ENCODE data around the gene DLGAP1.
"Not testable (repeated sequence)": the region's sequence is repeated elsewhere in the genome, so short reads cannot be mapped to it uniquely, and the experiment has no call there.

Gene DLGAP1

DNA sequence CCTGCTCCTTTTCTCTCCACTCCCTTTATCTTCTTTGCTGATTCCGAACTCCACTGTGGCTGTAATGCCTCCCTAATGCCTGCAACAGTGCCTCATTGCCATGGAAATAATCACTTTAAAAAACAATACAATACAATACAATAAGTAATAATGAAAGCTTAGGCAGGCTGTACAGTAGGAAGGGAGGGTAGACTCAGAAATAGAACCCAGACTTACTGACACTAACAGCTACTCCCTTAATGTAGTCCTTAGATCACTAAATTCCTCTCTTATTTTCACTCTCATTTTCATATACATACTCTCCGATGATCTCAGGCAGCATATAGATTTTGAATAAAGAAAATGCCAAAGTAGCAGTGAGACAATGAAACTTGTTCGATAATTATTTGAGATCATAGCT is 70.2 kb downstream of the DLGAP1 start:
- DNase-seq: no peak

DNA sequence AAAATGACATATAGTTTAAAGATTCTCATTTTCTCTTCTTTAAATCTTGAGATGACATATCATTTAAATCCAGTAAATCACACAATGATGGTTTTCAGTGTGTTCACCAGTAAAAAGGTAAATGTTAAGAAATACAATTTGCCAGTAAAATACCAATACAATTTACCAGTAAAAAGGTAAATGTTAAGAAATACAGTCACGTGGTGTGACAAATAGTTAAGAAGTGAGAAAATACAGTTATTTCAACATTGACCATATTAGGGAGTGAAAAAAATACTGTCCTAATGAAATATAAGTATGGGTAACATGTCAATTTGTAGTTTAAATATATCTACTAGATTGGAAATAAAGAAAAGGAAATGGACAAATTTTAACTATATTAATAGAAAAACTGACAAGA is 80.5 kb downstream of the DLGAP1 start:
- no peak for DNase-seq

DNA sequence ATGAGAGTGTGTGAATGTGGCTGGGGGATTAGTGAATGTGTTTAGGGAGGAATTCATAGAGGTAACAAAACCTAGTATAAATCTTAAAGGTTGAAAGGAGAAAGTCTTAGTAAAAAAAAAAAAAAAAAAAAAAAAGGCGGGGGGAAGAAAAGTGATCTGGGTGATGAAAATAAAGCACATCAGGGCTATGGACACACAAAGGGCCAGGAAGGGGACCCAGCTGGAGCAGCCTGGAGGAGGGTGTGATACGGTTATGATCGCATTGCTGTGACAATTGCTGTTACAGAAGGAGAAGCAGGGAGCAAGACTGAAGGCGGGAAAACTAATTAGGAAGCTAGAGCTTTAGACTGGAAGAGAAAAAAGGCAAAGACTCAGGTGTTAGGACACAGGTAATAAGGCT is 85.4 kb downstream of the DLGAP1 start:
- DNase-seq: no peak

DNA sequence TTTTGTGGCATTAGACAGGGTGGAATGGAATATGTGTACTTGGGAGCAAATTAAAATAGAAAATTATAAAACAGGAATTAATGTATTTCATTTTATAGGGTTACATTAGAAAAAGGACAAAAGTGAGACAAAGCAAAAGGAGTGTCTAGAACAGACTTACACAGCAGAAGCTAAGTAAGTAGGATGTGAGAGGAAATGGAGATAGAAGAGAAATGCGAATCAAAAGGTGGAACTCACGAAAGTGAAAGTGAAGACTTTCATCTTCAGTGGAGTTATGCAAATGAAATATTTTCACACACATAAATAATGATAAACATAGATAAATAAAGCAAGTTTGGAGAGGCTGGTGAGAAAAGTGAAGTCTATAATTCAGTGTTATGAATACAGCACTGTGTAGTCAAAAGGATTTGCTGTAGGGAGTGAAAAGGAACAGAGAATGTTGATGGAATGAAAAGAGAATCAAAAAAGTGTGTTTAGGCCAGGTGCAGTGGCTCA is 94.8 kb downstream of the DLGAP1 start:
- DNase-seq: no peak

DNA sequence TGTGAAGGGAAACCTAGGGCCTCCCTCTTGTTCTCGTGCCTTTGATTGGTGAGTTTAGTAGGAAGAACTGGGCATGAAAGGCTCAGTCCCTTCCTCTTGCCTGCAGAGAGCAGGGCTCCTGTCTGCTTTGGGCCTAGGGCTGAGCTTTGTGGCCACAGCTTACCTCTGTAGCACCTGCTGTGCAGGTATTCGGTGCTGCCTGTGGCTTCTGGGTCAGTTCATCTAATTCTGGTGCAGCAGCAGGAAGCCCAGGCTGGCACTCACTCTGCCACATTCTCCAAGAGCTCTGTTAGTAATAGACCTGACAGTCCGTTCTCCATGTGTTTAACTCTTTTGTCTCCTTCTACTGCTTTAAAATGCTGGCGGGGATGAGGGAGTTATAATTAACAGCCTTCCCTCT is 96.5 kb downstream of the DLGAP1 start:
- DNase-seq: no peak

DNA sequence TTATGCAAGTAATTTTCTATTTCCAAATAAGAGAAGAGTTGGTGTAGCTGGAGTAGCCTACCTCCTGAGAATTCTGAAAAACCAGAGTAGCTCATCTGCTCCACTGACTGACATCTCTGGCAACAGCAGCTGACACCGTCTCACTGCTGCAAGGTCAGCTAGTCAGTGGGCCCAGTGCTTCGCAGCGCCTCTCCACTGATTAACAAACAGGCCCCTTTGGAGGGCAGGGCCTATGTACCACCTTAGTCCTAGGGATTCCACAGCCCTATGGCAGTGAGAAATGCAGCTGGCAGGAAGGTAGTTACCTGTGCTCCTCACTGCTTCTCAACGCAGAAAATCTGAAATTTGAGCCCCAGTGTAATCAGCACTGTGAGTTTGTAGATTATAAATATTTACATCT is 97.5 kb downstream of the DLGAP1 start:
- no peak for DNase-seq

DNA sequence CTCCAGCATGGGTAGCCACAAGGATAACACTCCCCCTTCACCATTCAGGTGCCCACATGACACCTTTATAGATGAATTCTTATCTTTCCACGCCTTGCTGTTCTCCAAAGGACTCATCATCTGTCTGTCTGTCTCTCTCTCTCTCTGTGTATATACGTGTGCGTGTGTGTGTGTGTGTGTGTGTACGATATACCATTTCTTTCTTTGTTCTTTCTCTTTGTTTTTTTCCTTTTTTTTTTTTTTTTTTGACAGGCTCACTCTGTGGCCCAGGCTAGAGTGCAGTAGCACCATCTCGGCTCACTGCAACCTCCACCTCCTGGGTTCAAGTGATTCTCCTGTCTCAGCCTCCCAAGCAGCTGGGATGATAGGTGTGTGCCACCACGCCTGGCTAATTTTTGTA is 98.2 kb downstream of the DLGAP1 start:
- DNase-seq: no peak

DNA sequence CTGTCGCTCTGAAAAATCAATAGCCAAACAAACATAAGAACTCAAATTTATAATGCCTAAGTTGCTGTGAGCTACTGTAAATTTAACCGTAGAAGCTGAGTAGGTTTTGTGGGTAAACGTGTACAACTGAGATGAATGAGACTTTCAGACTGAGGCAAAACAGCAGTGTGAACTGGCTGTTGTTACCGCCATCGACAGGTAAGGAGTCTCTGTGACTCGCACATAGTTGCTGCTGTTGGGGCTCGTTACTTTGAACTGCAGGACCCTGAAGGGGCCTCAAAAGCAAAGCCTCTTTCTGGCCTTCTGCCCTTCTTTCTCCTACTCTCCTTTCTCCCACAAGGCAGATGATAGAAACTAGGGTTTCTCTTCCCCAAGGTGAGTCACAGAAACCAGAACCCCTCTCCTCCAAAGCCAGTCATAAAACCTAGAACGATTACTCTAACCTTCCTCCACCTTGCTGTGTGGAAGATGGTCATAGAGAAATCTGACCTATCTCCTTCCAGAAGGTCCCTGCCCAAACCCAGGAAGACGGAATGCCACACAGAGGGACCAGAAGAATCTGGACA is 101.2 kb downstream of the DLGAP1 start:
- DNase-seq: no peak

DNA sequence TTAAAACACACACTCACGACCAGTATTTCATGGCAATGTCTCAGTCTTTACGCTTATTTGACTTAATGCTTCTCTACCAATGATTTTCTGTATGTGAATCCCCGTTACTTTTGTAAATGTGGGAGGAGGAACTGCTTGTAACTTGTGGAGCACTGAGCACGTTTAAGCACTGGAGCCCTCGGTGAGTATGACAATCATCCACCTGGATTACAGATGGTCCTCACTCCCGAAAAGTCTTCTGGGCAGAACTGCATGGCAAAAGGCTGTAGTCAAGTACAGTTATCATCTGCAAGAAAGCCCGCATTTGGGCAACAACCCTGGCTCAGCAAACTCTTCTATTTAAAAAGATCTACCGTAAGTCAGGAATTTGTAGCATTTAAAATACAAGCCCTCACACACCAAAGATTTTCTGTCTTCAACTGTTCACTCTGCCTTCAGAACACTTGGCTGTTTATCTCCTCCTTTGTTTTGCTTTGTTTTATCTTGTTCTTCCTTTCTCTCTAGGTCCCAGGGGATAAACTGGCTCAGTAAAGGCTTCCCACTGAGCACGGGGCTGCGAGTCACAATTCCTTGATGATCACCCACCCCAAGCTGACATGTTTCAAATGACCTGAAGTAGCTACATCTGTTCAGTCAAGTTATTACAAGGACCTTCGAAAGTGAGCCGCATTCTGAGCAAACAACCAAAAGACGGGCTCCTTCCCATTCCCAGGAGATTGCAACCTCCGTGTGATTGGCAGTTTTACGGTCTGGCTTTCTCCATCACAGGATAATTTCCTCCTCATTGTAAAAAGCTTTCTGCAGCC is 102.2 kb downstream of the DLGAP1 start:
- no peak for DNase-seq

DNA sequence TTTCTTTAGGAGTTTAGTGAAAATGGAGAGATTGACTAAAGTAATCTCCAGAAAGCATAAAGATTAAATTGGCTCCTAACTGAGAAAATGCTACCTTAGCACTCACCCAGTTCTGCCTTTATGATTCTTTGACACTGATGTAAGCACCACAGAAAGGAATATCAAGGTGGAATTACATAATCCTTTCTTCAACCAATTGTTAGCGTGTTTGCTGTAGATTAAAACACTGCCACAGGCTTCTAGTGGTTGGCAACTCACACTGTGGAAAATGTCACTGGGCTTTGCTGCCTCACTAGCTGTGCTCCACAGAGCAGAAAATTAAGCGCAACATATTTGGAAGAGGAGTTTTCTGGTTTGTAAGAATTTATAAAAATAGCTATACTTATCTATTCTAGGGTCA is 104.1 kb downstream of the DLGAP1 start:
- DNase-seq: no peak

DNA sequence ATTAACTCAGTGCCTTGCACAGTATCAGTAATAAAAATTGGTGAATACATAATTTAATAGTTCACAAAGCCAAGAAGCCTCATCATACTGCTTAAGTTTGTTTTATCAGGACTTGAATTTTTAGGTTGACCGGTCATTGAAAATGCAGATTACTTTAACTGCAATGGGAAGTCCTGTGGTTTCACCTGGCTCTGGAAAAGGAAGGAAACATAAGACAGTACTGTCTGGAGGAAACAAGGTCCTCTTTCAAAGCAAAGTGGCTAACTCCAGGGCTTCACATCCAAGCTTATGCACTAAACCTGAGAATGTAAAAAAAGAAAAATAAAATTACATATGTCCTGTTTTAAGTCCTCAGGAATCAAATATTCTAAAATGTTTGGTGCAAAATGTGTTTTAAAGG is 119.7 kb downstream of the DLGAP1 start:
- DNase-seq: no peak

DNA sequence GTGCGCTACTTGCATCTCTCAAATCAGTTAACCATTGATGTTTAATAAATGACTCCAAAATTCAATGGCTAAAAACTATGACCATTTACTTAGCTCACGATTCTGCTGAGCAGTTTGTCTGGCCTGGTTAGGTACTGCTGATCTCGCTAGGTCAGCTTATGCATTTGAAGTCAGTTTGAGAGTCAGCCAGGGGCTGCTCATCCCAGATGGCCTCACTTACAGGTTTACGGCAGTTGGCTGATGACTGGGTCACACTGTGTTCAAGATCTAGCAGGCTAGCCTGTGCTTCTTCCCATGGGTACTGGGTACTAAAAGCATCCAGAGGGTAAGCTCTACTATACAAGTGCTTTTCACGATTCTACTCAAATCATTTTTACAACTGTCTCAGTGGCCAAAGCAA is 122.1 kb downstream of the DLGAP1 start:
- no peak for DNase-seq

DNA sequence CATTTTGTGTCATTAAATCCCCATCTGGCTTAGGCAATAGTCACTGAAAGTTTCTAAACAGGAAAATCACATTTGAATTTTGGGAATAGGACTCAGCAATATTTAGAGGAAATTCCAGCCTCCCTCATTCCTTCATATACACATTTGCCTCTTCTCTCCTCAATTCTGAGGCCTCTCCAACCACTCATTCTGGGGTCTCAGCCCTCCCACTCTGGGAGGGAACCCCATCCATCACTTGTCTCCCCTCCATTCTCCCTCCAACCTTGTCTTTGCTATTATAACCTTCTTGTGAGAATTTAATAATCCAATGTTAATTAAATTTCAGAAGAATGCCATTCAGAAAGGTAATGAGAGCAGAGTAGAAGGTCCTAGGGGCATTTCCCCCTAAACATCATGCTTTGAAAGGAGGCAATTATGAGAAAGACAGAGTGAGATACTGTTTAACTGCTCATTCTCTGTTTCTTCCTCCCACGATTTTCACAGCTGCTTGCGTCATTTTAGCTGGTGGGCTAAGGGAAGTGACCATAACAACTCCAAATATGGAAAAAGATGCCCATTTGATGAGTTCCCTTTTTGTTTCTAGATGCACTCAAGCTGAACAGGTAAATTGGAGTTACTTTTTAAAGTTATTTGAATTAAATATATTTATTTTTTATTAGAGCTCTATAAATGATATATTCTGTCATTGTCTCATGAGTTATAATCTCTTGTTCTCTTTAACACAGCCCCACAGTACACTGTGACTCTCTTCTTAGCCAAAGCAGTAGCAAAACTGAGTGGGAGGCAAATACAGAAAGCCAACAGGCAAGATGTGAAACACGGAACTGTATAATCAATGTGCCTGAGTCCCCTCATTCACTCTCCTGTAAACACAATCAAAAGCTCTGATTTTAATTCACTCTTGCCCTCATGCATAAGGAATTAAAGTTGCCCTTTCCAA is 135.1 kb downstream of the DLGAP1 start:
- DNase-seq: no peak

DNA sequence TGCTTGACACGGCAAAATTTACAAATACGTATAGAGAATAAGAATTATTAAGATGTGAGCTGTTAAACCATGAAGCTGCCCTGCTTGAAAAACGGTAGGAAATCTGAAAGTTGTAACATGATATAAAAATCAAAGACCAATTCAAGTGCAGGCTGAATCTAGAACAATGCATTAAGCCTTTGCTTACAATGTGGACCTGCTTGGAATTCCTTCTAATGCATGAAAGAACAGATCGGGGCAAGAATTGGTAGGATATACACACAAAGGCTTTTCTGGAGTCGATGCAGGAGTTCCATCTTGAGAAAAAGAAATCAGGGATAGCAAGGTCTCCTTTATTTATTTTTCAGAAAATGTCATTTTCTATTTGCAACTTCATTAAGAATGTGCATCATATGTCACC is 136.8 kb downstream of the DLGAP1 start:
- no peak for DNase-seq

DNA sequence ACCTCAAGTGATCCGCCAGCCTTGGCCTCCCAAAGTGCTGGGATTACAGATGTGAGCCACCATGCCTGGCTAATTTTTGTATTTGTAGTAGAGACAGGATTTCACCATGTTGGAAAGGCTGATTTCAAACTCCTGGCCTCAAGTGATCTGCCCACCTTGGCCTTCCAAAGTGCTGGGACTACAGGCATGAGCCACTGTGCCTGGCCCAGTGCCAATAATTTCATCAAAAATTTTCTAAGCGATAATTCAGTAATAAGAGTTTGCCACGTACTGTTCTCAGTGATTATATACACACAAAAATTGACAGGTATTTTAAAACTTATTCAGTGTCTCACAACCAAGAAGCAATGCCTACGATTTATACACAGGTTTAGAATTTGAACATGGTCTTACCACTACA is 143.2 kb downstream of the DLGAP1 start:
- DNase-seq: not testable (repeated sequence)

DNA sequence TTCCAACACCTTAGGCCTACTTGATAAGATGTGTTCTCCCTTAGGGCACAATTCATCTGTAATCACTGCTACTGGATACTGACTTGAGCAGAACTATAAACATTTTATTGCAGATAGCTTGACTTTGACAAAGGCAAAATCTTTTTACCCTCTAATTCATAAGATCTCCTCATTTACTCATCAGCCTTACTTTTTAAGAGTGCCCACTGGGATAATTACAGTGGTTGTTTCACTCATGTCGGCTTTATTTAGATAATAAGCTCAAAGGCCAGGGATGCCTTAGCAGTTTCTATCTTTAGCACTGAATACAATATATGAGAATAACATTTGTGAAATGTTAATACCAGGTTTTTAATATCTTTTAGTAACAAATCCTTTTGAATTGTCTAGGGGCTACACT is 144.0 kb downstream of the DLGAP1 start:
- no peak for DNase-seq

DNA sequence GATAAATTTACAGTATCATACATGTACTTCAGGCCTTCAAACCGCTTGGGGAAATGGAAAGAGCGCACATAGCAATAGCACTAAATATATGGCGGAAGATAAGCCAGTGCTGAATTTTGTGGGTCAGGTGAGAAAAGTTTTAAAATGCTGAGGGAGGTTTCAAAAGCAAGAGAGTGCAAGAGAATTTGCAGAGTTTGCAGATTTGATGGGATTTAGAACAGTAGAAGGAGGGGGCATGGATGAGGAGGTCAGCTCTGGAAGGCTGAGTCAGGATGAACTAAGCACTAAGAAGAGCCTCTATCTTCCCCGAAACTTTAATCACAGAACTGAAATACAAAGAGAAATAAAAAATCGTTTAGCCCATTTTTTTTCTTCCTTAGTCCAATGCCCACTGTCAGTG is 145.9 kb downstream of the DLGAP1 start:
- no peak for DNase-seq

DNA sequence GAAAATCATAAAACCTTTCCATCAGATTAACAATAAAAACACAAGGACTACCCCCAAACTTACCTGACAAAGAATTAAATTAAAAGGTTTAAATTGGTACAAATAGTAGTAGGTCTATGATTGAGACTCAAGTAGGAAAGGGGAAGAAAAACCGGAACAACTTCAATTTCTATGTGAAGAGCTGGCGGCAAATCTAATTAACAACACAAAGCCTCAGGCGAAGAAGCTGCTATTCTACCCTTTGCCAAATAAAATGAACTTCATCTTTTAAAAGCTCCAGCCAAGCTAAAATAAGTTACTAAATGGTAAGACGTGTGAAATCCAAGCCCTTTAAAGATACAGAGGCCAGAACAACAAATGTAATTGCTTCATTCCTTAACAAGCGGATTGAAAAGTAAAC is 146.5 kb downstream of the DLGAP1 start:
- DNase-seq: no peak

DNA sequence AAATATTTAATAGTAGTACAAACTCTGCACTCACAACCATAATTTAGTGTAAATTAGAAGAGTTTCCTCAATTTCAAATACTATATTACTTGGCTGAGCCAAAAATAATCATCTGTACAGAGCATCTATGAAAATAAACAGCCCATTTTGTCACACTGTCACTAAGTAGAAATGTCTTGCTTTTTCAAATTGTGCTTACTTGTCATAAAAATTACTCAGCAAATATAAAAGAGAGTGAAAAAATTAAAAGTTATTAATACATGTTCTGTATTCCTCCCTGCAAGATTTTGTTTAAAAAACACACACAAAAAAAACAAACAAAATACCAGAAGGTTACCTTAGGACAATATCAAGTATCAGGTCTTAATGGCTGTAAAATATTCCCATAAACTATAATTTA is 155.7 kb downstream of the DLGAP1 start:
- no peak for DNase-seq

DNA sequence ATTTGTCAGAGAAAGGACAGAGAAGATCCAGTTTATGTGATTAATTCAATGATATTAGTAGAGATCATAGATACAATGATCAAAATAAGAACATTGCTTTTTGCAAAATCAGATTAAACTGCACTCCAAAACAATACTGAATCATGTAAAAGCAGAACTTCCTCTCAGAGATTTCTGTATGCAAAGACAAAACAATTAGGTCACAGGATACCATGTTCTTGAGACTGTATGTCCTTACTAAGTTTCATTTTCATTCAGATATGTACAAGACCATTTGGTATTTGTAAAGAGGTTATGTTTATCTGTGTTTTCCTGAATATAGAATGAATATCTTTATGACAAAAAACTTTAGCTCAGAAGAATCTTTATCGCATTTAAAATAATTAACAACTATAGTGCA is 161.8 kb downstream of the DLGAP1 start:
- no peak for DNase-seq

DNA sequence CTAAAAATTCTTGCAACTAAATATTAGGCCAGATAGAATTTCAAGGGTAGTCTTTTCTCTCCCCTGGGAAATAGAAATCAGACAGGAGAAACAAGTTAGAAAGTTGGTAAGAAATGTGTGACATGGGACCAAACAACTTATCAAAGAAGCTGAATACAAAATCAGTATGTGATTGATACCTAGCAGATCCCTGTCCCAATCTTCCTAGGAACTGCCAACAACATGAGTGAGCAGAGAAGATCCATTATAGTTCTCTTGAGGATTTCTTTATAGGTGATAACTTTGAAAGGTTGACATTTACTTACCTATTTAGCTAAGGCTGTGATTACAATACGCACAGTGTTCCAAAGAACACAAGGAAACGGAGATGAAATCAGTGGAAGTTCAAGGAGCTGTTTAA is 162.4 kb downstream of the DLGAP1 start:
- DNase-seq: no peak

DNA sequence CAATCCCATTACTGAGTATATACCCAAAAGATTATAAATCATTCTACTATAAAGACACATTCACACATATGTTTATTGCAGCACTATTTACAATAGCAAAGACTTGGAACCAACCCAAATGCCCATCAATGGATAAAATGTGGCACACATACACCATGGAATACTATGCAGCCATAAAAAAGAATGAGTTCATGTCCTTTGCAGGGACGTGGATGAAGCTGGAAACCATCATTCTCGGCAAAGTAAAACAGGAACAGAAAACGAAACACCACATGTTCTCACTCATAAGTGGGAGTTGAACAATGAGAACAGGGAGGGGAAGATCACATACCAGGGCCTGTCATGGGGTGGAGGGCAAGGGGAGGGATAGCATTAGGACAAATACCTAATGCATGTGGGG is 167.8 kb downstream of the DLGAP1 start:
- not testable (repeated sequence) for DNase-seq

DNA sequence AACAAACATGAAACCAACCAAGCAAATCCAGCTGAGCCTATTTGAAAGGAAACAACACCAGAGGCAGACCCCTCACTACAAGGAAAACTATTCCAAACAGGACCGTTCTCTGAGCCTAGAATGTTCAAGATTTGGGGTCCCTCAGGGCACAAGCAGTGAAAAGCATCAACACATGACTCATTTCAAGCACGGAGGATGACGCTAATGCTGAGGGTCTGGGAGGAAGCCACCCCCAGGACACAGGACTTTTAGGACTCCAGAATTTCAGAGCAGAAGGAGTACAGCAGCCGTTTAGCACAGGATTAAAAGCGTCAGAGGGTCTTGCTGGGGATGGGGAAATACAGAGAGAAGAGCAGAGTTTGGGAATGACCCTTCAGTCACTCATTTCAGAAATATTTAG is 168.9 kb downstream of the DLGAP1 start:
- DNase-seq: no peak

DNA sequence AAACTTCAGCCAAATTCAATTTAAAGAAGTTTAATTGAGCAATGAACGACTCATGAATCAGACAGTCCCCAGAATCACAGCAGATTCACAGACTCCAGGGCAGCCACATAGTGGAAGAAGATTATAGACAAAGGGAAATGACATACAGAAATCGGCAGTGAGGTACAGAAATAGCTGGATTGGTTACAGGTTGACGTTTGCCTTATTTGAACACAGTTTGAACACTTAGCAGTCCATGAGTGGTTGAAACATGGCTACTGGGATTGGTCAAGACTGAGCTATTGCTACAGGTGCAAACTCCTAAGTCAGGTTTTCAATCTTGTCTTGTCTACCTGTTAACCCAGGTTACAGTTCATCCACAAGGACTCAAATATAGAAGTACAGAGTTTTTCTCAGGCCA is 169.6 kb downstream of the DLGAP1 start:
- DNase-seq: no peak

Measured in stimulated activated CD4-positive, alpha-beta T cell treated with anti-CD3 and anti-CD28 coated beads, Interleukin-4, amount 100 ng/mL, for 1 hour (primary cell).